ENCODE data around the gene MSRB1.

DNA sequence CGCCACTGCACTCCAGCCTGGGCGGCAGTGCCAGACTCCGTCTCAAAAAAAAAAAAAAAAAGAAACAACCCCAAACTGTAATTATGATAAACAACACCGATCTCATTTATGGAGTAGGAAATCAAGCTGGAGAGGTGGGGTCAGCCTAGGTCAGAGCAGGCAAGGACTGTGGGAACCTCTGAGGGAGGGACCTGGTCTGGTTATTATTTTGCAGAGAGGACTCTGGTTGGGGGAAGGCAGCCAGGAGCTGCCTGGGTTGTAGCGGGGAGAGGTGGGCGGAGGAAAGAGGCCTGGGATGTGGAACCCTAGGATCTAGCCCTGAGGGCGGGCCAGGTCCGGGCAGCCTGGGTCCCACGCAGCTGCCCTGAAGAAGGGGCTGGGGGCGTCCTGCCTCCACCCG is 13.9 kb downstream of the MSRB1 start:
- TF ChIP-seq POLR2A (IDR thresholded peaks at IDR 0.05), result no peak
- TF ChIP-seq, protein P1, sequence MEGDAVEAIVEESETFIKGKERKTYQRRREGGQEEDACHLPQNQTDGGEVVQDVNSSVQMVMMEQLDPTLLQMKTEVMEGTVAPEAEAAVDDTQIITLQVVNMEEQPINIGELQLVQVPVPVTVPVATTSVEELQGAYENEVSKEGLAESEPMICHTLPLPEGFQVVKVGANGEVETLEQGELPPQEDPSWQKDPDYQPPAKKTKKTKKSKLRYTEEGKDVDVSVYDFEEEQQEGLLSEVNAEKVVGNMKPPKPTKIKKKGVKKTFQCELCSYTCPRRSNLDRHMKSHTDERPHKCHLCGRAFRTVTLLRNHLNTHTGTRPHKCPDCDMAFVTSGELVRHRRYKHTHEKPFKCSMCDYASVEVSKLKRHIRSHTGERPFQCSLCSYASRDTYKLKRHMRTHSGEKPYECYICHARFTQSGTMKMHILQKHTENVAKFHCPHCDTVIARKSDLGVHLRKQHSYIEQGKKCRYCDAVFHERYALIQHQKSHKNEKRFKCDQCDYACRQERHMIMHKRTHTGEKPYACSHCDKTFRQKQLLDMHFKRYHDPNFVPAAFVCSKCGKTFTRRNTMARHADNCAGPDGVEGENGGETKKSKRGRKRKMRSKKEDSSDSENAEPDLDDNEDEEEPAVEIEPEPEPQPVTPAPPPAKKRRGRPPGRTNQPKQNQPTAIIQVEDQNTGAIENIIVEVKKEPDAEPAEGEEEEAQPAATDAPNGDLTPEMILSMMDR (IDR thresholded peaks at IDR 0.05), result no peak
